HepG2 (cell line): Measurements from ENCODE around the gene DAB2. TPM values are rescaled to one million over a fixed set of nuclear protein-coding genes. Genes with fewer than 3 reads are reported as not detected.

ENCODE experiments used
- CBX1 ChIP-seq: IDR thresholded peaks from one replicate; pipeline ENCODE4 v1.6.1; 2016; ENCODE audit warnings: antibody characterized with exemption, low read depth
- CBX5 ChIP-seq: sonication (generic); formaldehyde crosslinking; IDR thresholded peaks from 2 replicates; pipeline ENCODE4 v1.4.0; 2020; ENCODE audit warnings: missing genetic modification reagents, borderline replicate concordance
- EHMT2 ChIP-seq: fragments of 200-600 bp; sonication (generic); IDR thresholded peaks from 2 replicates; pipeline ENCODE4 v1.7.0; 2017; ENCODE audit warnings: antibody characterized with exemption, low read depth, low read length, borderline replicate concordance
- FOXK2 ChIP-seq: fragments of 450-650 bp; IDR thresholded peaks from 2 replicates; pipeline ENCODE4 v1.6.1; 2016
- JUN ChIP-seq: sonication (generic); formaldehyde crosslinking; IDR thresholded peaks from 2 replicates; pipeline ENCODE4 v1.4.0; 2020; ENCODE audit warnings: mild to moderate bottlenecking, missing genetic modification reagents
- JUND ChIP-seq: sonication (generic); formaldehyde crosslinking; IDR thresholded peaks from 2 replicates; pipeline ENCODE4 v1.8.0; 2022; ENCODE audit warnings: mild to moderate bottlenecking, missing genetic modification reagents
- KLF16 ChIP-seq, 2 experiments: sonication (generic) in 1 of 2; formaldehyde crosslinking in 1 of 2; IDR thresholded peaks; 2 replicates each; pipeline versions ENCODE4 v1.6.1 to v1.8.0; 2016 to 2023; ENCODE audit warnings: missing genetic modification reagents in 2 of 2, missing compliant biosample characterization in 1 of 2
- KLF6 ChIP-seq: IDR thresholded peaks from 2 replicates; pipeline ENCODE4 v1.8.0; 2016; ENCODE audit warnings: missing biosample characterization, missing genetic modification reagents
- NCOA2 ChIP-seq: sonication (generic); formaldehyde crosslinking; IDR thresholded peaks from 2 replicates; pipeline ENCODE4 v1.8.0; 2022; ENCODE audit warnings: inconsistent platforms
- NR2C2 ChIP-seq: sonication (generic); formaldehyde crosslinking; IDR thresholded peaks from 2 replicates; pipeline ENCODE4 v1.4.0; 2020; ENCODE audit warnings: missing genetic modification reagents, mild to moderate bottlenecking, moderate library complexity, borderline replicate concordance
- NRL ChIP-seq: sonication (generic); formaldehyde crosslinking; IDR thresholded peaks from 2 replicates; pipeline ENCODE4 v1.5.0; 2020; ENCODE audit warnings: missing genetic modification reagents, mild to moderate bottlenecking, moderate library complexity, borderline replicate concordance
- POLR2A ChIP-seq, 2 experiments: IDR thresholded peaks; 2 replicates each; pipeline ENCODE4 v1.6.1; 2011; ENCODE audit warnings: low read depth in 2 of 2, low read length in 2 of 2, mild to moderate bottlenecking in 1 of 2, moderate library complexity in 1 of 2; ENCODE audit not compliant: insufficient read depth in 1 of 2
- REXO4 ChIP-seq: sonication (generic); formaldehyde crosslinking; IDR thresholded peaks from 2 replicates; pipeline ENCODE4 v1.8.0; 2022; ENCODE audit warnings: missing genetic modification reagents, mild to moderate bottlenecking, borderline replicate concordance
- RXRB ChIP-seq: IDR thresholded peaks from 2 replicates; pipeline ENCODE4 v1.6.1; 2016; ENCODE audit warnings: borderline replicate concordance, missing genetic modification reagents, missing compliant biosample characterization
- SALL1 ChIP-seq: sonication (generic); formaldehyde crosslinking; IDR thresholded peaks from 2 replicates; pipeline ENCODE4 v1.8.0; 2022; ENCODE audit warnings: mild to moderate bottlenecking, missing genetic modification reagents
- SNAPC4 ChIP-seq: sonication (generic); formaldehyde crosslinking; IDR thresholded peaks from 2 replicates; pipeline ENCODE4 v1.4.0; 2020; ENCODE audit warnings: mild to moderate bottlenecking, missing genetic modification reagents
- SUZ12 ChIP-seq: fragments of 150-350 bp; IDR thresholded peaks from 2 replicates; pipeline ENCODE4 v1.6.1; 2014; ENCODE audit warnings: low read depth, low read length
- THAP11 ChIP-seq: IDR thresholded peaks from 2 replicates; pipeline ENCODE4 v1.6.1; 2016; ENCODE audit warnings: missing biosample characterization, missing genetic modification reagents
- TRIM24 ChIP-seq: sonication (generic); formaldehyde crosslinking; IDR thresholded peaks from 2 replicates; pipeline ENCODE4 v1.8.0; 2022; ENCODE audit warnings: mild to moderate bottlenecking, missing genetic modification reagents
- WIZ ChIP-seq: sonication (generic); formaldehyde crosslinking; IDR thresholded peaks from 2 replicates; pipeline ENCODE4 v1.5.1; 2020; ENCODE audit warnings: mild to moderate bottlenecking, missing genetic modification reagents
- ZFP1 ChIP-seq: IDR thresholded peaks from 2 replicates; pipeline ENCODE4 v1.6.1; 2016
- ZFP36 ChIP-seq: fragments of 150-350 bp; IDR thresholded peaks from 2 replicates; pipeline ENCODE4 v1.6.1; 2018; ENCODE audit warnings: borderline replicate concordance, low read length, low read depth; ENCODE audit not compliant: partially characterized antibody
- ZNF563 ChIP-seq: sonication (generic); formaldehyde crosslinking; IDR thresholded peaks from 2 replicates; pipeline ENCODE4 v1.8.0; 2022; ENCODE audit warnings: mild to moderate bottlenecking, moderate library complexity, missing genetic modification reagents
- ZNF570 ChIP-seq: sonication (generic); formaldehyde crosslinking; IDR thresholded peaks from 2 replicates; pipeline ENCODE4 v1.4.0; 2020; ENCODE audit warnings: mild to moderate bottlenecking, missing genetic modification reagents, borderline replicate concordance
- polyA plus RNA-seq, 8 experiments: library from polyadenylated mRNA; depleted of rRNA in 3 of 8; stranded (reverse) in 7 of 8; unstranded in 1 of 8; fragments of >200 nt; fragmentation: Illumina TruSeq in 4 of 8; extraction: Trizol in 4 of 8; gene quantifications; 2 replicates each; pipeline versions ENCODE4 v1.2.1 to v1.2.3, GENCODE V29; 2011 to 2016; ENCODE audit warnings: low read depth in 4 of 8, missing spikeins in 1 of 8, mixed read lengths in 1 of 8; ENCODE audit not compliant: insufficient read depth in 1 of 8
- total RNA-seq, 5 experiments: library from RNA; depleted of rRNA; stranded (reverse); fragments of >200 nt; fragmentation: Illumina TruSeq; extraction: Trizol; gene quantifications; 2 replicates each; pipeline ENCODE4 v1.2.3, GENCODE V29; 2016; ENCODE audit warnings: low read depth in 1 of 5
- TF ChIP-seq, protein P1 (sequence below): sonication (generic); formaldehyde crosslinking; IDR thresholded peaks from 2 replicates; pipeline ENCODE4 v1.4.0; 2020; ENCODE audit warnings: missing genetic modification reagents

Gene DAB2
- total and polyA plus RNA-seq, 2 of the 13 experiments (the other 11 are each of a cell fraction or from before 2014, with no cell fraction given) = 6.4 to 6.5 TPM

DNA sequence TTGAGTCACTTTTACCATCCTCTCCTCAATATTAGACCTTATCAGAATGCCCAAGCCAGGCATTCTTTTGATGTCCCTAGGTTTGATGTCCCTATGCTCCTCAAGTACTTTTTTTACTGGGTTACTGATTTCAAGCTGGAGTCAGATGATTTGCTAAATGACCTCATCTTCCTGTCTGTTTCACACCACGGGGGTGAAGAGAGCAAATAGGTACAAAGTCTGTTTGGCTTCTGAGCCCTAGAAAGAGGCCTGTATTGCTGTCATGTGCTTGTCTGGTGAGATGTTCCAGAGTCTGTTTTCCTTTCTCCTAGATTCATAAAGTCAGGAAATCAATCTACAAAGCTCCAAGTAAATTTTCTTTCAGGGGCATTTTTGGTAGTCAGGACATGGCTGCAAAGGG, 12.7 kb upstream of the DAB2 start (continued):
- TF ChIP-seq KLF6 (CRISPR knock-in tag) (peak; percentile 43; the same call in 1 of the 2 replicates), FOXK2 (no peak), SALL1 (CRISPR knock-in tag) (peak; percentile 62; the same call in 1 of the 2 replicates), NRL (no peak), ZNF570 (no peak), NR2C2 (peak; percentile 37; the same call in 1 of the 2 replicates), WIZ (CRISPR knock-in tag) (no peak), EHMT2 (no peak), ZFP36 (no peak), JUND (no peak), KLF16 (CRISPR knock-in tag; IDR thresholded peaks at IDR 0.05) (0 out of 4 replicates have a peak, but pooled peaks of 1 of the 2 experiments have one; percentile 44), TRIM24 (CRISPR knock-in tag) (no peak), REXO4 (no peak), NCOA2 (peak; percentile 72), POLR2A (IDR thresholded peaks at IDR 0.05; ENCODE audit: insufficient read depth in 1 of 2, low read depth in 2 of 2, low read length in 2 of 2) (no peak), RXRB (CRISPR knock-in tag) (peak; percentile 76), CBX1 (no peak), JUN (peak; percentile 83), CBX5 (CRISPR knock-in tag) (no peak), ZFP1 (CRISPR knock-in tag) (peak; percentile 34; the same call in 1 of the 2 replicates), THAP11 (CRISPR knock-in tag) (peak; percentile 60; the same call in 1 of the 2 replicates), ZNF563 (CRISPR knock-in tag) (no peak), SNAPC4 (CRISPR knock-in tag) (no peak), SUZ12 (no peak)
- TF ChIP-seq, protein P1, sequence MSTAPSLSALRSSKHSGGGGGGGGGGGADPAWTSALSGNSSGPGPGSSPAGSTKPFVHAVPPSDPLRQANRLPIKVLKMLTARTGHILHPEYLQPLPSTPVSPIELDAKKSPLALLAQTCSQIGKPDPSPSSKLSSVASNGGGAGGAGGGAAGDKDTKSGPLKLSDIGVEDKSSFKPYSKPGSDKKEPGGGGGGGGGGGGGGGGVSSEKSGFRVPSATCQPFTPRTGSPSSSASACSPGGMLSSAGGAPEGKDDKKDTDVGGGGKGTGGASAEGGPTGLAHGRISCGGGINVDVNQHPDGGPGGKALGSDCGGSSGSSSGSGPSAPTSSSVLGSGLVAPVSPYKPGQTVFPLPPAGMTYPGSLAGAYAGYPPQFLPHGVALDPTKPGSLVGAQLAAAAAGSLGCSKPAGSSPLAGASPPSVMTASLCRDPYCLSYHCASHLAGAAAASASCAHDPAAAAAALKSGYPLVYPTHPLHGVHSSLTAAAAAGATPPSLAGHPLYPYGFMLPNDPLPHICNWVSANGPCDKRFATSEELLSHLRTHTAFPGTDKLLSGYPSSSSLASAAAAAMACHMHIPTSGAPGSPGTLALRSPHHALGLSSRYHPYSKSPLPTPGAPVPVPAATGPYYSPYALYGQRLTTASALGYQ = peak; percentile 97
